ENCODE results near the gene FGF9. TPM values are rescaled to one million over a fixed set of nuclear protein-coding genes. Genes with fewer than 3 reads are reported as not detected.

The FGF9 gene
- total RNA-seq, 1 experiment from 2014 or later, result 1.5 TPM

DNA sequence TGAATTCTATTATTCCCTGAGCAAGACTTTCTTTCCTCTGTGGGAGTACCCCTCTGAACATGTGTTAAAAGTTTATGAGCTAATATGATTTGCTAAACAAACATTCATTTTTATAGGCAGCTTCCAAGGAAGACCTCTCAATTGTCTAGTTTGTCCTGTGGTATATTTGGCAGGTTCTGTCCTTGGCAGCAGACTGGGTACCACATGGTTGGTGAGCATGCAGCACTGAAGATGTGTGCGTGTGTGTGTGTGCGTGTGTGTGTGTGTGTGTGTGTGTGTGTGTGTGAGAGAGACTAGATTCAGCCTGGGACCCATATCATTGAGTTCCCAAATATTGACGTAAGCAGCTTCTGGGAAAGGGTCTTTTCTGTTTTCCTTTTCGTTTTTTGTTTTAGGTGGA, 24.0 kb downstream of the FGF9 start:
- ATAC-seq, result no peak
- no peaks in the 10 kb centered on the region for H3K9me3 ChIP-seq (ENCODE audit: control insufficient read depth in 1 of 2, insufficient read depth in 1 of 2, low read depth in 1 of 2, low read length in 2 of 2)
- TF ChIP-seq TCF7L2 (IDR thresholded peaks at IDR 0.05; ENCODE audit: borderline replicate concordance, extremely low read depth, insufficient read depth, insufficient read length) (no peak), POLR2A (IDR thresholded peaks at IDR 0.05; ENCODE audit: borderline replicate concordance, extremely low read depth, insufficient read depth, insufficient read length) (no peak), RAD21 (IDR thresholded peaks at IDR 0.05; ENCODE audit: low read depth) (no peak), SP1 (IDR thresholded peaks at IDR 0.05; ENCODE audit: low read depth) (no peak), ZBTB33 (IDR thresholded peaks at IDR 0.05; ENCODE audit: extremely low read depth, insufficient replicate concordance, low read length) (no peak), CEBPB (IDR thresholded peaks at IDR 0.05; ENCODE audit: low read depth) (no peak), ZNF274 (IDR thresholded peaks at IDR 0.05; ENCODE audit: low read depth, low read length) (no peak), ZFX (IDR thresholded peaks at IDR 0.05) (no peak), REST (IDR thresholded peaks at IDR 0.05; ENCODE audit: low read depth) (no peak), ELF1 (IDR thresholded peaks at IDR 0.05; ENCODE audit: borderline replicate concordance, low read depth) (no peak), EZH2phosphoT487 (IDR thresholded peaks at IDR 0.05; ENCODE audit: borderline replicate concordance) (no peak), EZH2 (IDR thresholded peaks at IDR 0.05) (no peak), SIN3A (IDR thresholded peaks at IDR 0.05; ENCODE audit: low read depth) (no peak), POLR2AphosphoS5 (IDR thresholded peaks at IDR 0.05; ENCODE audit: low read depth, low read length) (no peak), CTCF (IDR thresholded peaks at IDR 0.05 in 2 of 3, conservative IDR thresholded peaks at IDR 0.05 in 1 of 3; ENCODE audit: borderline replicate concordance in 1 of 3, insufficient read depth in 1 of 3, low read depth in 2 of 3, low read length in 2 of 3) (no peak)
- no peak overlapping the region for H3K27ac ChIP-seq (ENCODE audit: low read depth, low read length)
- H3K36me3 ChIP-seq (ENCODE audit: control insufficient read depth in 1 of 2, insufficient read depth in 2 of 2, low read length in 2 of 2), result no peaks in the 10 kb centered on the region
- no peak overlapping the region for H3K4me3 ChIP-seq (replicated peaks in 1 of 2; ENCODE audit: low read depth in 1 of 2, low read length in 2 of 2)
- H3K79me2 ChIP-seq (ENCODE audit: insufficient read depth, low read length), result no peaks in the 10 kb centered on the region
- no peaks in the 10 kb centered on the region for H3K27me3 ChIP-seq (ENCODE audit: insufficient read depth, low read length)
- H4K20me1 ChIP-seq (ENCODE audit: insufficient read depth), result no peaks in the 10 kb centered on the region; the same call in 1 of the 2 replicates
- H3K9ac ChIP-seq (ENCODE audit: low read length), result no peak overlapping the region
- intact Hi-C loops (cut with micrococcal nuclease), result no loop called here
- no TSS peak for BruUV-seq (replicated peaks)
- no peak overlapping the region for H3K4me2 ChIP-seq (ENCODE audit: low read length)
- ChIA-PET CTCF (no interaction called here), POLR2A (no interaction called here), RAD21 (ENCODE audit: low non-redundant PET in 1 of 2, low total read pairs in 2 of 2, uncharacterized antibody in 2 of 2, unreplicated experiment in 2 of 2) (no interaction called here)
- H3K4me1 ChIP-seq (ENCODE audit: control insufficient read depth in 1 of 2, insufficient read depth in 2 of 2, low read length in 2 of 2), result no peaks in the 10 kb centered on the region
- DNase-seq (ENCODE audit: low read depth, low spot score), result no peak
- no peaks in the 10 kb centered on the region for H3K9me2 ChIP-seq (ENCODE audit: insufficient read depth)
- H2AFZ ChIP-seq (ENCODE audit: low read depth, low read length, poor library complexity, severe bottlenecking), result no peak overlapping the region
